OCI-LY7 (cell line): ENCODE results near the gene EWSR1.

Experiments
- EZH2phosphoT487 ChIP-seq: fragments of 200-600 bp; sonication (generic); IDR thresholded peaks from 2 replicates; pipeline ENCODE4 v1.6.1; 2018; ENCODE audit warnings: low read depth, borderline replicate concordance, mild to moderate bottlenecking, mixed run types, antibody characterized with exemption, low read length, moderate library complexity, mixed read lengths
- TF ChIP-seq, protein P1 (sequence below): fragments of 200-600 bp; sonication (generic); conservative IDR thresholded peaks from 2 replicates; pipeline ENCODE4 v1.5.1; 2014; ENCODE audit warnings: mild to moderate bottlenecking, antibody characterized with exemption, low read length, moderate library complexity, mixed read lengths

DNA sequence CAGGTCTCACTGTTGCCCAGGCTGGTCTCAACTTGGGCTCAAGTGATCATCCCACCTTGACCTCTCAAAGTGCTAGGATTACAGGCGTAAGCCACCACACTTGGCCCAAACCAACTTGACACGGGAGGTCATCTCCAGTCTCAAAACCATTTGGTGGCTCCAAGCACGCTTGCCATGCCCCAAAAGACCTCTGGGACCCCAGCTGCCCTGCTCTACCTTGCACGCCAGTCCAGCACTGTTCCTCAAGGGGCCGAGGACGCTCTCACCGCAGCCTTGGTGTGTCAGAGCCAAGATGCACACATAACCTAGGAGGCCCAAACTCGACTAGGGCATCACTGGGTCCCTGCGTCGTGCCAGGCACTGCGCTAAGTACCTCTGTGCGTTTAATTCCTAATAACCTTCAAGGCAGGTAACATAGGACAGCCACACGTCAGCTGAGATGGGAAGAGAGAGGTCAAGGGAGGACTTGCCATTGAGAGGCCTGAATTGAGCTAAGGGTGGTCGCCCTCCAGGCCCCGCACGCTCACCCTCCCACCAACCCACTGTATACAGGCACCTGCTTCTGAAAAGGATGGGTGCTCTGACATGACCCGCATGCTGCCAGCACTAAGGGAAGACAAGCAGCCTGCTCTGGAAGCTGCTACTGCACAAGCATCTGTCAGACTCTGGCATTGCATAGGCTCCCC lies 33.8 kb downstream of the EWSR1 start:
- TF ChIP-seq, protein P1, sequence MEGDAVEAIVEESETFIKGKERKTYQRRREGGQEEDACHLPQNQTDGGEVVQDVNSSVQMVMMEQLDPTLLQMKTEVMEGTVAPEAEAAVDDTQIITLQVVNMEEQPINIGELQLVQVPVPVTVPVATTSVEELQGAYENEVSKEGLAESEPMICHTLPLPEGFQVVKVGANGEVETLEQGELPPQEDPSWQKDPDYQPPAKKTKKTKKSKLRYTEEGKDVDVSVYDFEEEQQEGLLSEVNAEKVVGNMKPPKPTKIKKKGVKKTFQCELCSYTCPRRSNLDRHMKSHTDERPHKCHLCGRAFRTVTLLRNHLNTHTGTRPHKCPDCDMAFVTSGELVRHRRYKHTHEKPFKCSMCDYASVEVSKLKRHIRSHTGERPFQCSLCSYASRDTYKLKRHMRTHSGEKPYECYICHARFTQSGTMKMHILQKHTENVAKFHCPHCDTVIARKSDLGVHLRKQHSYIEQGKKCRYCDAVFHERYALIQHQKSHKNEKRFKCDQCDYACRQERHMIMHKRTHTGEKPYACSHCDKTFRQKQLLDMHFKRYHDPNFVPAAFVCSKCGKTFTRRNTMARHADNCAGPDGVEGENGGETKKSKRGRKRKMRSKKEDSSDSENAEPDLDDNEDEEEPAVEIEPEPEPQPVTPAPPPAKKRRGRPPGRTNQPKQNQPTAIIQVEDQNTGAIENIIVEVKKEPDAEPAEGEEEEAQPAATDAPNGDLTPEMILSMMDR, result no peak
- TF ChIP-seq EZH2phosphoT487, result no peak
